Measurements from ENCODE around the gene NAA10.

DNA sequence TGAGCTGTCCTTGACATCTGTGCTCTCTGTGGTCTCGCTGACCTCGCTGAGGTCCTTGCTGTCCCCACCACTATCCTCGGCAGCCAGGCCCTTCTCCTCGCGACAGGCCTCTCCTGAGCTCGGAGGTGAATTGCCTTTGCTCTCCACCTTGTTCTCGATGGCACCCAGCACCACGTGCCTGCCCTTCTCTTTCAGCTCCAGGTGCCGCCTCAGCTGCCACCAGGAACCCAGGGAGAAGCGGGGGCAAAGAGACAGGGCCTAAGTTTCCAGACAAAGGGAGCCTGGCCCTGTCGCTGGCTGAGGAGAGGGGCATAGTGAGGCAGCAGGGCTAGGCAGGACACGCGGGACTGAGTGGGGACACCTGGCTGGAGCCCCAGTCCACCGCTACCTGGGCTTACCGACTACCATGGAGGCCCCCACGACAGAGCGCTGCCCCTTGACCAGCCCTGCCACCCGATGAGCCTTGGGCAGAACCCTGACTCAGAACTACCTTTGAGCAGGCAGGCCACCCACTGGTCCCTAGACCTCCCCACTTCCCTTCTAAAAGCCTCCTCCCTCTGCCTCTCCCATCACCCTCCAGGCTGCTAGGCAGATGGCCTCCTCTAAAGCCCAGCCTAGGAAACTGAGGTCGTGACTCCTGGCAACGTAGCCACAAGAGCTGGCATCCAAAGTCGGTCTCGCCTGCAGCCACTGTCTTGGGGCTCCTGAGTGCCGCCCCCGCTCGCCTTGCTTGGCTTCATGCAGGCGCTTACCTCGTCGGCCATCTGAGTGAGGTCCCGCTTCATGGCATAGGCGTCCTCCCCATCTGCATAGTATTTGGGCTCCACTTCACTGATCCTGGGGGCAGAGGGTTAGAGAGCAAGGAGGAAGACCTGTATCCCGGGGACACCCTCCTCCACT, 4.6 kb downstream of the NAA10 start:
- TF ChIP-seq RAD21 (IDR thresholded peaks at IDR 0.05; ENCODE audit: low read depth) (no peak), CREB1 (IDR thresholded peaks at IDR 0.05; ENCODE audit: low read depth) (no peak), FOXM1 (IDR thresholded peaks at IDR 0.05; ENCODE audit: borderline replicate concordance, low read depth) (no peak), YY1 (IDR thresholded peaks at IDR 0.05; ENCODE audit: low read depth) (no peak), TAF1 (IDR thresholded peaks at IDR 0.05; ENCODE audit: low read depth) (no peak), CEBPB (IDR thresholded peaks at IDR 0.05) (no peak), ZBTB7A (IDR thresholded peaks at IDR 0.05; ENCODE audit: low read depth) (no peak), EGR1 (IDR thresholded peaks at IDR 0.05) (no peak)
- TF ChIP-seq, protein P1, sequence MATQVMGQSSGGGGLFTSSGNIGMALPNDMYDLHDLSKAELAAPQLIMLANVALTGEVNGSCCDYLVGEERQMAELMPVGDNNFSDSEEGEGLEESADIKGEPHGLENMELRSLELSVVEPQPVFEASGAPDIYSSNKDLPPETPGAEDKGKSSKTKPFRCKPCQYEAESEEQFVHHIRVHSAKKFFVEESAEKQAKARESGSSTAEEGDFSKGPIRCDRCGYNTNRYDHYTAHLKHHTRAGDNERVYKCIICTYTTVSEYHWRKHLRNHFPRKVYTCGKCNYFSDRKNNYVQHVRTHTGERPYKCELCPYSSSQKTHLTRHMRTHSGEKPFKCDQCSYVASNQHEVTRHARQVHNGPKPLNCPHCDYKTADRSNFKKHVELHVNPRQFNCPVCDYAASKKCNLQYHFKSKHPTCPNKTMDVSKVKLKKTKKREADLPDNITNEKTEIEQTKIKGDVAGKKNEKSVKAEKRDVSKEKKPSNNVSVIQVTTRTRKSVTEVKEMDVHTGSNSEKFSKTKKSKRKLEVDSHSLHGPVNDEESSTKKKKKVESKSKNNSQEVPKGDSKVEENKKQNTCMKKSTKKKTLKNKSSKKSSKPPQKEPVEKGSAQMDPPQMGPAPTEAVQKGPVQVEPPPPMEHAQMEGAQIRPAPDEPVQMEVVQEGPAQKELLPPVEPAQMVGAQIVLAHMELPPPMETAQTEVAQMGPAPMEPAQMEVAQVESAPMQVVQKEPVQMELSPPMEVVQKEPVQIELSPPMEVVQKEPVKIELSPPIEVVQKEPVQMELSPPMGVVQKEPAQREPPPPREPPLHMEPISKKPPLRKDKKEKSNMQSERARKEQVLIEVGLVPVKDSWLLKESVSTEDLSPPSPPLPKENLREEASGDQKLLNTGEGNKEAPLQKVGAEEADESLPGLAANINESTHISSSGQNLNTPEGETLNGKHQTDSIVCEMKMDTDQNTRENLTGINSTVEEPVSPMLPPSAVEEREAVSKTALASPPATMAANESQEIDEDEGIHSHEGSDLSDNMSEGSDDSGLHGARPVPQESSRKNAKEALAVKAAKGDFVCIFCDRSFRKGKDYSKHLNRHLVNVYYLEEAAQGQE (IDR thresholded peaks at IDR 0.05; ENCODE audit: low read depth) = no peak
- TF ChIP-seq, protein P2, sequence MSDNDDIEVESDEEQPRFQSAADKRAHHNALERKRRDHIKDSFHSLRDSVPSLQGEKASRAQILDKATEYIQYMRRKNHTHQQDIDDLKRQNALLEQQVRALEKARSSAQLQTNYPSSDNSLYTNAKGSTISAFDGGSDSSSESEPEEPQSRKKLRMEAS (IDR thresholded peaks at IDR 0.05) = no peak

All from Ishikawa (cell line).